ENCODE data around the gene CIZ1. TPM values are rescaled to one million over a fixed set of nuclear protein-coding genes. Genes with fewer than 3 reads are reported as not detected.
"Not testable (repeated sequence)": the region's sequence is repeated elsewhere in the genome, so short reads cannot be mapped to it uniquely, and the experiment has no call there.

The CIZ1 gene
- total RNA-seq, 1 experiment from 2014 or later: 133 TPM

GRCh38 chr9:128136816-128137793, 54.3 kb downstream of the CIZ1 start:
- TF ChIP-seq, protein P1, sequence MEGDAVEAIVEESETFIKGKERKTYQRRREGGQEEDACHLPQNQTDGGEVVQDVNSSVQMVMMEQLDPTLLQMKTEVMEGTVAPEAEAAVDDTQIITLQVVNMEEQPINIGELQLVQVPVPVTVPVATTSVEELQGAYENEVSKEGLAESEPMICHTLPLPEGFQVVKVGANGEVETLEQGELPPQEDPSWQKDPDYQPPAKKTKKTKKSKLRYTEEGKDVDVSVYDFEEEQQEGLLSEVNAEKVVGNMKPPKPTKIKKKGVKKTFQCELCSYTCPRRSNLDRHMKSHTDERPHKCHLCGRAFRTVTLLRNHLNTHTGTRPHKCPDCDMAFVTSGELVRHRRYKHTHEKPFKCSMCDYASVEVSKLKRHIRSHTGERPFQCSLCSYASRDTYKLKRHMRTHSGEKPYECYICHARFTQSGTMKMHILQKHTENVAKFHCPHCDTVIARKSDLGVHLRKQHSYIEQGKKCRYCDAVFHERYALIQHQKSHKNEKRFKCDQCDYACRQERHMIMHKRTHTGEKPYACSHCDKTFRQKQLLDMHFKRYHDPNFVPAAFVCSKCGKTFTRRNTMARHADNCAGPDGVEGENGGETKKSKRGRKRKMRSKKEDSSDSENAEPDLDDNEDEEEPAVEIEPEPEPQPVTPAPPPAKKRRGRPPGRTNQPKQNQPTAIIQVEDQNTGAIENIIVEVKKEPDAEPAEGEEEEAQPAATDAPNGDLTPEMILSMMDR (IDR thresholded peaks at IDR 0.05; ENCODE audit: unreplicated experiment): no peak
- H3K4me3 Mint-ChIP-seq (ENCODE audit: unreplicated experiment): peak overlapping the region; percentile 40
- POLR2A ChIA-PET: interaction anchor here (0.8 kb wide), 1 partner anchor 23 kb away, joined by 3 read pairs; the partner anchor contains the start of gene BBLN
- peaks cover 24% of the 10 kb centered on the region for H3K4me1 Mint-ChIP-seq (ENCODE audit: insufficient read depth, unreplicated experiment)
- DNase-seq (ENCODE audit: unreplicated experiment): no peak
- intact Hi-C loops (cut with micrococcal nuclease): no loop called here
- no TSS peak for BruUV-seq (replicated peaks)
- CTCF ChIA-PET: interaction anchor here (0.8 to 1.3 kb wide), 2 partner anchors 10 to 20 kb away, joined by 3 to 5 read pairs; no protein-coding TSS in a partner anchor
- no peaks in the 10 kb centered on the region for H3K36me3 Mint-ChIP-seq (ENCODE audit: insufficient read depth, unreplicated experiment)
- peaks cover 36% of the 10 kb centered on the region for H3K27me3 Mint-ChIP-seq (ENCODE audit: insufficient read depth, unreplicated experiment)
- H3K9me3 Mint-ChIP-seq (ENCODE audit: unreplicated experiment): peaks cover 7% of the 10 kb centered on the region
- H3K27ac Mint-ChIP-seq (ENCODE audit: low read depth, unreplicated experiment): peak overlapping the region; percentile 25

DNA sequence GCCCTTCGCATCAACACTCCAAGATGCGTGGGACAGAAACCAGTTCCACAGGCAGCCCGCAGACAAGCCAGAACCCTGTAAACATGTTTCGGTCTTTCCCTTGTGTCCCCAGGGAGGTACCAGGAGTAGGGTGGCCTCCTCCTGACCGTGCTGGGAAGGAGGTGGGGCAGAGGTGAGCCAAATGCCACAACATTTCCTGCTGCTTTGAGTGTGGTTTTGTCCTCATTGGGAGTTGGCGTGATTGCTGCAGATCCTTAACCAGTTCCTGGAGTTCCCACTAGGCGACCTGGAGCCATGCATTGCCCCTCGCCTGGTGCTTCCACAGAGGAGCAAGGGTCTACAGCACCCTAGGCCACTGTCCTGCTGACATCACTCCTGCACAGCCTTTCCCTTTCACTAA, 55.8 kb downstream of the CIZ1 start:
- H3K27ac Mint-ChIP-seq (ENCODE audit: low read depth, unreplicated experiment); BruUV-seq (replicated peaks): not testable (repeated sequence)
- peaks cover 36% of the 10 kb centered on the region for H3K27me3 Mint-ChIP-seq (ENCODE audit: insufficient read depth, unreplicated experiment)

DNA sequence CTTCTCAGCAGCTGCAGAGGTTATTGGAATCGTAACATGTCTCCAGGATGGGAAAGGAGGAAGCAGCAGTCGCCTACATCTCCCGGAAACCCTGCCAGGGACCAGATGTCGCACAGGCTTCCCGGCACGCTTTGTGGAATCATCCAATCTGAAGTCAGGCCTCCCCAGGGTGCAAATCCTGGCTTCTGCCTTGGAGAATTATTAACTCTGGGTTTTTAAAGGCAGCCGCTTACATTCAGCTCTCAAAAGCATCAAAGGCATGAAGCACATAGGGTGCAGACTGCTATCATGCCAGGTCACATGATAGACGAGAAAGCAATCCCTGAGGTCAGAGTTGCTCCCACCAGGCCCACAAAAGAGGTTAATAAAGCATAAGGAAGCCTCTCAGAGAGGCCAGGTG, 59.2 kb downstream of the CIZ1 start:
- peaks cover 17% of the 10 kb centered on the region for H3K4me1 Mint-ChIP-seq (ENCODE audit: insufficient read depth, unreplicated experiment)
- DNase-seq (ENCODE audit: unreplicated experiment); H3K4me3 Mint-ChIP-seq (ENCODE audit: unreplicated experiment); BruUV-seq (replicated peaks); CTCF ChIA-PET; H3K36me3 Mint-ChIP-seq (ENCODE audit: insufficient read depth, unreplicated experiment); intact Hi-C loops (cut with micrococcal nuclease); POLR2A ChIA-PET; H3K9me3 Mint-ChIP-seq (ENCODE audit: unreplicated experiment); H3K27ac Mint-ChIP-seq (ENCODE audit: low read depth, unreplicated experiment): not testable (repeated sequence)
- H3K27me3 Mint-ChIP-seq (ENCODE audit: insufficient read depth, unreplicated experiment): peaks cover 36% of the 10 kb centered on the region

More for the DNA sequence above, 55.8 kb downstream of the CIZ1 start:
- peaks cover 20% of the 10 kb centered on the region for H3K4me1 Mint-ChIP-seq (ENCODE audit: insufficient read depth, unreplicated experiment)
- H3K36me3 Mint-ChIP-seq (ENCODE audit: insufficient read depth, unreplicated experiment); CTCF ChIA-PET; H3K4me3 Mint-ChIP-seq (ENCODE audit: unreplicated experiment); DNase-seq (ENCODE audit: unreplicated experiment); intact Hi-C loops (cut with micrococcal nuclease); H3K9me3 Mint-ChIP-seq (ENCODE audit: unreplicated experiment): not testable (repeated sequence)
- POLR2A ChIA-PET: interaction anchor here (0.6 kb wide), 1 partner anchor 11 kb away, joined by 3 read pairs; no protein-coding TSS in a partner anchor

DNA sequence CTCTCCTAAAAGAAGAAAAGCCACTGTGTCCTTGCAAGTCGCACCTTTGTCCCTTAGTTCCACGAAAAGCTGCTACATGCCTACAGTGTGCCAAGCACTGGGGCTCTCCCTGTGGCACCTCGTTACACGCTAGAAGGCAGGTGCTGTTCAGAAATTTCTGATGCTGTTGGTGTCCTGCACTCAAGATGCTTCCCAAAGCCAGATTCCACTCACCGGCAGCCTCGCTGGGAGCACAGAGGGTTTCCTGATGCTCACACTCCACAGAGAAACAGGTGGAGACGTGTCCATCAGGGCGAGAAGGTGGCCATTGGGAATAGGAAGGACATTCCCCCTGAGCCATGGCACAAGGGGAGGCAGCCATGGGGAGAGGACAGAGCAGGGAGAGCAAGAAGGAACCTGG, 60.0 kb downstream of the CIZ1 start:
- intact Hi-C loops (cut with micrococcal nuclease); DNase-seq (ENCODE audit: unreplicated experiment); H3K36me3 Mint-ChIP-seq (ENCODE audit: insufficient read depth, unreplicated experiment); H3K27ac Mint-ChIP-seq (ENCODE audit: low read depth, unreplicated experiment); H3K4me3 Mint-ChIP-seq (ENCODE audit: unreplicated experiment); BruUV-seq (replicated peaks); H3K9me3 Mint-ChIP-seq (ENCODE audit: unreplicated experiment); H3K4me1 Mint-ChIP-seq (ENCODE audit: insufficient read depth, unreplicated experiment): not testable (repeated sequence)
- ChIA-PET CTCF (interaction anchor here (0.5 kb wide), 1 partner anchor 73 kb away, joined by 4 read pairs; no protein-coding TSS in a partner anchor), POLR2A (interaction anchor here (0.6 kb wide), 1 partner anchor 30 kb away, joined by 6 read pairs; no protein-coding TSS in a partner anchor)
- H3K27me3 Mint-ChIP-seq (ENCODE audit: insufficient read depth, unreplicated experiment): peaks cover 36% of the 10 kb centered on the region

DNA sequence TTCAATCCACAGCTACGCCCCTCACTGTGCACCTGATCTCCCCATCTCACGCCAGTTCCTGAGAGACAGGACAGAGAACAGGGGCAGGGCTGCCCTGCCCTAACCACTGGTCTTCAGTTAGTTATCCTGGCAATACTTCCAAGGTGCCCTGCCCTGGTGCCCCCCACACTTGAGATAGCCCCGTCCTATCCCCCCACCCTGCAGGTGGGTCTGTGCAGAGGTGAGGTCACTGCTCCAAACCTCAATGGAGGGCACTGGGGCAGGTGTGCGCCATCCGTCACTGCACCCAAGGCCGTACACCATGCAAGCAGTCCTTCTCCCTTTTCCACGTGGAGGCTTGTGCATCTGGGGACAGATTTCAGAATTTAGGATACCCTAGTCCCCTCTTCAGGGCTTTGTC, 60.7 kb downstream of the CIZ1 start:
- CTCF ChIA-PET; intact Hi-C loops (cut with micrococcal nuclease); DNase-seq (ENCODE audit: unreplicated experiment); BruUV-seq (replicated peaks); H3K27ac Mint-ChIP-seq (ENCODE audit: low read depth, unreplicated experiment); H3K4me3 Mint-ChIP-seq (ENCODE audit: unreplicated experiment); POLR2A ChIA-PET; H3K9me3 Mint-ChIP-seq (ENCODE audit: unreplicated experiment); H3K36me3 Mint-ChIP-seq (ENCODE audit: insufficient read depth, unreplicated experiment): not testable (repeated sequence)
- peaks cover 33% of the 10 kb centered on the region for H3K27me3 Mint-ChIP-seq (ENCODE audit: insufficient read depth, unreplicated experiment)
- H3K4me1 Mint-ChIP-seq (ENCODE audit: insufficient read depth, unreplicated experiment): peaks cover 14% of the 10 kb centered on the region
